H1 (cell line): ENCODE measurements around the gene MBD4. TPM values are rescaled to one million over a fixed set of nuclear protein-coding genes. Genes with fewer than 3 reads are reported as not detected.

Experiments
- KDM5A ChIP-seq: fragments of 200-600 bp; IDR thresholded peaks from 2 replicates; pipeline ENCODE4 v1.7.1; 2012; ENCODE audit warnings: mild to moderate bottlenecking, low read length, inconsistent platforms, mixed read lengths
- RNF2 ChIP-seq: fragments of 200-900, 300-1000 bp; sonication (generic); IDR thresholded peaks from 2 replicates; pipeline ENCODE4 v1.7.1; 2016; ENCODE audit warnings: borderline replicate concordance, low read depth, mild to moderate bottlenecking, antibody characterized with exemption, low read length; ENCODE audit not compliant: poor library complexity, severe bottlenecking; ENCODE audit errors: missing control alignments
- polyA plus RNA-seq, 7 experiments: library from polyadenylated mRNA; depleted of rRNA in 3 of 7; stranded (reverse) in 5 of 7; unstranded in 2 of 7; fragments of >200 nt in 5 of 7; fragments of 200-250 nt in 2 of 7; gene quantifications; 1 replicate in 5 of 7; 2 replicates in 1 of 7; 4 replicates in 1 of 7; pipeline versions ENCODE4 v1.2.1 to v1.2.3, GENCODE V29; 2011 to 2013; ENCODE audit warnings: missing spikeins in 2 of 7, mixed read lengths in 2 of 7
- total RNA-seq: library from RNA; stranded (reverse); fragmentation: NEBNext Ultra II Directional; extraction: Animal tissue kit (Norgen Biotek cat#: 25700); gene quantifications from 2 replicates; pipeline ENCODE4 v1.2.1, GENCODE V29; 2021

Gene MBD4
- total and polyA plus RNA-seq, 2 of the 8 experiments (the other 6 are each of a cell fraction or from before 2014, with no cell fraction given), result 11.2 to 35.8 TPM

DNA sequence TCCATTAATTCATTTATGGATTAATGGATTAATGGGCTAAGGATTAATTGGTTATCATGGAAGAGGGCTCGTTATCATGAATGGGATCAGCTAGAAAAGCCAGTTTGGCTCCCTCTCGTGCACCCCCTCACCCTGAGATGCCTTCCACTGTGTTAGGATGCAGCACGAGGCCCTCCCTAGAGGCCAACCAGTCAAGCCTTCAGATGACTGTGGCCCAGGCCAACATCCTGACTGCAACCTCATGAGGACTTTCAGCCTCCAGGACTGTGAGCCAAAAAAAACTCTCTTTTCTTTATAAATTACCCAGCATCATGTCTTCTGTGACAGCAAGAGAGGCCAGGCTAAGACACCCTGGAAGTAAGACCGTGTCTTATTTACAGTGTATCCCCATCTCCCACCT, 20.3 kb downstream of the MBD4 start (continued):
- no peak for TF ChIP-seq RNF2
- no peak for TF ChIP-seq KDM5A
